Stimulated activated naive CD8-positive, alpha-beta T cell treated with anti-CD3 and anti-CD28 coated beads, Interleukin-15, Interleukin-2, amounts not matched to agents 100 U/mL and 50 U/mL, for 24 hours (primary cell): ENCODE data around the gene XAGE3.
"Not testable (repeated sequence)": the region's sequence is repeated elsewhere in the genome, so short reads cannot be mapped to it uniquely, and the experiment has no call there.

Source experiments
- ATAC-seq: fragments of 150-1000 bp; cut with Tn5 transposase; one replicate; pipeline ENCODE4 v1.10.0; 2021
- DNase-seq: peaks from one replicate; pipeline ENCODE4 v3.0.0; 2021

The XAGE3 gene, protein sequence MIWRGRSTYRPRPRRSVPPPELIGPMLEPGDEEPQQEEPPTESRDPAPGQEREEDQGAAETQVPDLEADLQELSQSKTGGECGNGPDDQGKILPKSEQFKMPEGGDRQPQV

GRCh38 chrX:52867610-52868348 is at the start of gene XAGE3:
Gene XAGE3 (minus strand): TSS chrX:52868083. CDS start chrX:52867133, 950 bp downstream.
- ATAC-seq, result no peak
- no peak for DNase-seq

DNA sequence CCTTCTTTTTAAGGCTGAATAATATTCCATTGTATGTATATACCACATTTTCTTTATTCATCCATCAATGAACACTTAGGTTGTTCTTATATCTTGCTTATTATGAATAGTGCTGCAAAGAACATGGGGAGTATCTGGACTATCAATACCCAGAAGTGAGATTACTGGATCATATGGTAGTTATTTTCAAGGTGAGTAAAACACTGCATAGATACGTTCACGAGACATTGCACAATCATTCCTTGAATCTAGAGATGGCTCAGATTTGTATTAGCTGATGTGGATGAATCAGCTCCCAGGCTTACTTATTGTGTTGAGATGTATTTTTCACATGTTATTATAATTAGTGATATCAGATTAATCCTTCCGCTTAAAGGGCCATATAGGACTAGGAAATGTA is 46.8 kb upstream of the XAGE3 start:
- ATAC-seq, DNase-seq: not testable (repeated sequence)

- not testable (repeated sequence) for ATAC-seq, DNase-seq
Measured at GRCh38 chrX:52913681-52914080, 45.8 kb upstream of the XAGE3 start.

GRCh38 chrX:52909313-52909969 is 41.6 kb upstream of the XAGE3 start:
- not testable (repeated sequence) for DNase-seq, ATAC-seq

- DNase-seq, ATAC-seq: not testable (repeated sequence)
Measured at GRCh38 chrX:52907900-52908299, 40.0 kb upstream of the XAGE3 start.

GRCh38 chrX:52907137-52907536 is 39.3 kb upstream of the XAGE3 start:
- not testable (repeated sequence) for DNase-seq, ATAC-seq

GRCh38 chrX:52906072-52906471 is 38.2 kb upstream of the XAGE3 start:
- ATAC-seq, DNase-seq: not testable (repeated sequence)

- DNase-seq, ATAC-seq: not testable (repeated sequence)
Measured at GRCh38 chrX:52905531-52905930, 37.6 kb upstream of the XAGE3 start.

- DNase-seq, result not testable (repeated sequence)
- ATAC-seq, result peak; percentile 90
Measured at GRCh38 chrX:52896855-52897709, 29.2 kb upstream of the XAGE3 start, which contains the start of gene FAM156B. Gene FAM156B (plus strand): TSS chrX:52897330. CDS start chrX:52907226, 9,896 bp downstream.

- DNase-seq, result not testable (repeated sequence)
- peak; percentile 11 for ATAC-seq
Measured at GRCh38 chrX:52896438-52896837, 28.6 kb upstream of the XAGE3 start.

DNA sequence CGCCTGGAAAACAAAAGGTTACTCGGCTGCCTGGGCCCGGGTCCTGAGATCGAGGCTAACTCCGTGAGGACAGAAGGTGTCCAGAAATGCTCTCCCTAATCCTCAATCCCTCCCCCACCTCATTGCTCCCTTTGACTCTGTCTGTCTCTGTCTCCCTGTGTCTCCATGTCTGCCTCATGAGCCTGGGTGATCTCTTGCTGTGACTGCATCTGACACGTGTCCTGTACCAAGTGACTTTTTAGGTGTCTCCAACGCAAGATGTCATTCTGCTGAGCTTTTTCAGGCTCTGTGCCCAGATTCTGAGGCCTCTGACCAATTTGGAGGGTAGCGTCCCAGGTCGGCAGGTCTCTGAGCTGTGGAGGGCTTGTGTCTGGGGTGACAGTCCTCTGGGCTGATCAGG is 20.2 kb upstream of the XAGE3 start:
- not testable (repeated sequence) for ATAC-seq, DNase-seq

- not testable (repeated sequence) for ATAC-seq, DNase-seq
Measured at GRCh38 chrX:52887459-52887858, 19.6 kb upstream of the XAGE3 start.

DNA sequence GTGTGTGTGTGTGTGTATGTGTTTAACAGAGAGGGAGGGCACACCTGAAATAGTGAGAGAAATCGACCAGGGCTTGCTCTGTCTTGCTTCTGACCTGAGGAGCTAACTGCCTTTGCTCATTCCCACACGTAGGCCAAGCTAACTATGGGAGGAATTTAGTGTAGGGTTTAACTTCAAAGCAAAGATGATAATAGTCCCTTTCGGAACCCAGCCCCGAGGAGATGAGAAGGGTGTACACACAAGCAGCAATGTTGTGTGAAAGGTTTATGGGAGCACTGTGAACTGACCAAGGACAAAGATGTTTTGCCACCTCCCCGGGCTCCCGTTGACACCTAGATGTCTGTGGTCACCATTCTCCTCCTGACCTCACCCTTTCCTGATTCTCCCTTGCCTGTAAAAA is 8.5 kb upstream of the XAGE3 start:
- ATAC-seq, DNase-seq: not testable (repeated sequence)

GRCh38 chrX:52875436-52875835 is 7.6 kb upstream of the XAGE3 start:
- not testable (repeated sequence) for ATAC-seq, DNase-seq

GRCh38 chrX:52874661-52875060 is 6.8 kb upstream of the XAGE3 start:
- DNase-seq (no peak), ATAC-seq (no peak)

- DNase-seq, ATAC-seq: not testable (repeated sequence)
Measured at GRCh38 chrX:52873825-52874224, 5.9 kb upstream of the XAGE3 start.

GRCh38 chrX:52870046-52870445 is 2.2 kb upstream of the XAGE3 start:
- no peak for ATAC-seq
- DNase-seq, result no peak

DNA sequence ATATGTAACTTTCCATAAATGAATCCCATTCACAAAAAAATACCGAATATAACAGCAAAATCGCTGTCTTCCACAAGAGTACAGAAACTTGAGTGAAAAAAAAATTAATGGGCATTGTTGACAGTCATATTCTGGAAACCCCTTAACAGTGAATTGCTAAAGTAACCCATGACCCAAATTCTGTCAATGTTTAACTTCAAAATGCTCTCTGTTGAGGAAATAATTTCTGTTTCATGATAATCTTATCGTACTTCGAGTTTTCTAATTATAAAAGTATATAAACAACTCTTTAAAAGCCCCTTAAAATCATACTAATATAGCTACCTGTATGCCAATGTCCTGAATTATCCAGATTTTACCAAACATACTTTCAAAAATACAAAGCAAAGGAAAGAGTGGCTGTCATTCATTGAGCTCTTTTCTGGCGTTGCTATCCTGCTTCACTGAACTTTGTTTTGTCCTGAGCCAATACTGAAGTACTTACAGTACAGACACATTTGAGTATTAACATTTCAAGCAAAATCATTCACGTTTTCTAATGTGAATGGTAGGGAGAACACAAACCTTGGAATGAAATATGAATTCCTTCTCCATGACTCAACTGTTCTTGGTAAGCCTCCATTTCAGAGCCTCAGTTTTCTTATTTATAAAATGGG is 2.4 kb downstream of the XAGE3 start:
- DNase-seq, result no peak
- ATAC-seq, result no peak

DNA sequence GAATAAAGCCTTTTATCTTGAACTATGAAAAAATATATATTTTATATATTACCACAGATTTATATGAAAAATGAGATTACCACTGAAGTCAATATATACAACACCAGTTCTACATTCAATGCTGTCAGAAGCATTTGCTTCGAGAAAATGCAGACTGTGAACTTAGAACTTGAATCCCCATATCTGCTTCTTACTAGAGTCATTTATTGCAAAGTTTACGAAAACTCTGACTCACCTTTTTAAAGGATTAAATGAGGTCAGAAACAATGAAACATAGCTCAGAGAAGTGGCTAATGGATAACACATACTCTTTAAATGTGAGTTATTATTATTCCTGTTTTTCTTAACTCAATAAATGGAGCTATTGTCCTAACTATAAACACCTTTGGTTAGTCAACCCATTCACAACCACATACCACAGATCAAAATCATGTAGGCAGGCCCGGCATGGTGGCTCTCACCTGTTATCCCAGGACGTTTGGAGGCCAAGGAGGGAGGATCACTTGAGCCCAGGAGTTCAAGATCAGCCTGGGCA is 10.8 kb downstream of the XAGE3 start:
- DNase-seq, ATAC-seq: not testable (repeated sequence)

DNA sequence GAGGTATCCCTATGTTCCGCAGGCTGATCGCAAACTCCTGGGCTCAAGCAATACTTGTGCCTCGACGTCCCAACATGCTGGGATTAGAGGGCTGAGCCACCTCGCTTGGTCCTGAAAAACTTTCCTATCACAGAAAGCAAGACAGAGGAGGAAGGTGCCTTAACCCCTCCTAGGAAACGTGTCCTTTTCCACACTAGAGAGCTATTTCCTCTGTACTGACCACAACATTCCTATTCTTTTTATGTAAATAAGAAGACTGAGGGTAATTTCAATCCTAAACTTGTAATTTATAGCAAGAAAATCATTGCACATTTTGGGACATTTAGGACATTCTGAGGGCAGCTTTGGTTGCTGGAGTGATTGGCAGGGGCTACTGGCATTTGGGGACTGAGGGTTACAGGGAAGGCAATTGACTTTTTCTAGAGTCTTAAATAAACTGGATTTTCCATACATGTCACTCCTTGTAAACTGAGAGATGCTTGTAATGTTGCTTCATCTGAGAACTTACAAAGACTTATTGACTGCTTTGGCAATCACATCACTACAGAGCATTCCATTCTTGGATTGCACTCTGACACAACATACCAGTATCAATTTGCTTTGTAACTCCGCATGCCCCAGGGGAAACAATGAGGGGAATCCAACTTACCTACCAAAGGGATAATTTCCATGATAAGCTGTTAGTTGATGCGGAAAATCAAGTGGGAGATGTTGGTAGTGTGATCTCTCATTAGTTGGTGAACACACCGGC is 15.6 kb downstream of the XAGE3 start:
- DNase-seq, result no peak
- ATAC-seq, result no peak
